Liver (tissue), 9 donors: ENCODE measurements around the gene CDRT4. TPM values are rescaled to one million over a fixed set of nuclear protein-coding genes. Genes with fewer than 3 reads are reported as not detected.

Experiments
- DNase-seq: peaks from one replicate; pipeline ENCODE4 v3.0.0-alpha.2; 2017; ENCODE audit warnings: low spot score
- H3K27ac ChIP-seq, 2 donors: one replicate each; pipeline ENCODE4 v1.7.0; 2013; ENCODE audit warnings: inconsistent platforms in 2 of 2, low read length in 2 of 2, control low read depth in 1 of 2, low read depth in 1 of 2, mild to moderate bottlenecking in 1 of 2
- H3K27me3 ChIP-seq, 4 donors: one replicate each; pipeline versions ENCODE4 v1.6.1 to v1.7.0; 2013; ENCODE audit warnings: low read length in 3 of 4, inconsistent platforms in 1 of 4, mild to moderate bottlenecking in 1 of 4, moderate library complexity in 1 of 4; ENCODE audit not compliant: control insufficient read depth in 4 of 4, insufficient read depth in 4 of 4
- H3K36me3 ChIP-seq, 4 donors: one replicate each; pipeline versions ENCODE4 v1.6.1 to v1.7.0; 2013; ENCODE audit warnings: low read length in 3 of 4, mild to moderate bottlenecking in 3 of 4, low read depth in 1 of 4, moderate library complexity in 1 of 4; ENCODE audit not compliant: control insufficient read depth in 4 of 4, insufficient read depth in 3 of 4
- H3K4me1 ChIP-seq, 4 donors: one replicate each; pipeline versions ENCODE4 v1.6.1 to v1.7.0; 2013; ENCODE audit warnings: low read length in 3 of 4, mild to moderate bottlenecking in 3 of 4, moderate library complexity in 1 of 4; ENCODE audit not compliant: control insufficient read depth in 4 of 4, insufficient read depth in 4 of 4
- H3K4me3 ChIP-seq, 3 donors: one replicate each; pipeline versions ENCODE4 v1.6.1 to v1.7.0; 2013; ENCODE audit warnings: low read length in 3 of 3, control low read depth in 1 of 3, low read depth in 1 of 3, mild to moderate bottlenecking in 1 of 3
- H3K9ac ChIP-seq, 2 donors: one replicate each; pipeline ENCODE4 v1.7.0; 2013; ENCODE audit warnings: low read length in 2 of 2, mild to moderate bottlenecking in 2 of 2, moderate library complexity in 2 of 2, control low read depth in 1 of 2, low read depth in 1 of 2
- H3K9me3 ChIP-seq, 4 donors: one replicate each; pipeline versions ENCODE4 v1.6.1 to v1.7.0; 2013; ENCODE audit warnings: low read length in 3 of 4; ENCODE audit not compliant: control insufficient read depth in 4 of 4
- ATF3 ChIP-seq: IDR thresholded peaks from 2 replicates; pipeline ENCODE4 v1.6.1; 2016; ENCODE audit warnings: antibody characterized with exemption
- CTCF ChIP-seq: fragments of 150-350 bp; IDR thresholded peaks from 2 replicates; pipeline ENCODE4 v1.5.1; 2017; ENCODE audit warnings: improper control_type of control experiment, low read depth, low read length; ENCODE audit not compliant: missing input control
- EGR1 ChIP-seq, 2 donors: IDR thresholded peaks; 2 replicates each; pipeline ENCODE4 v1.6.1; 2016 to 2018; ENCODE audit warnings: antibody characterized with exemption in 2 of 2, low read depth in 2 of 2
- FOXA1 ChIP-seq: IDR thresholded peaks from 2 replicates; pipeline ENCODE4 v1.6.1; 2016; ENCODE audit warnings: antibody characterized with exemption
- GABPA ChIP-seq, 2 donors: IDR thresholded peaks in 1 of 2; conservative IDR thresholded peaks in 1 of 2; 2 replicates each; pipeline ENCODE4 v1.6.1; 2016; ENCODE audit warnings: antibody characterized with exemption in 2 of 2, mild to moderate bottlenecking in 1 of 2, moderate library complexity in 1 of 2
- HNF4A ChIP-seq, 2 donors: conservative IDR thresholded peaks; 2 replicates each; pipeline ENCODE4 v1.6.1; 2016; ENCODE audit warnings: antibody characterized with exemption in 2 of 2, mild to moderate bottlenecking in 2 of 2
- MAX ChIP-seq: IDR thresholded peaks from 2 replicates; pipeline ENCODE4 v1.6.1; 2016; ENCODE audit warnings: antibody characterized with exemption
- NR2F2 ChIP-seq: IDR thresholded peaks from 2 replicates; pipeline ENCODE4 v1.6.1; 2016; ENCODE audit warnings: antibody characterized with exemption
- RAD21 ChIP-seq, 2 donors: IDR thresholded peaks; 2 replicates each; pipeline ENCODE4 v1.6.1; 2016; ENCODE audit warnings: antibody characterized with exemption in 2 of 2, mild to moderate bottlenecking in 2 of 2
- REST ChIP-seq: IDR thresholded peaks from 2 replicates; pipeline ENCODE4 v1.6.1; 2016; ENCODE audit warnings: antibody characterized with exemption, mild to moderate bottlenecking
- RXRA ChIP-seq, 2 donors: IDR thresholded peaks; 2 replicates each; pipeline ENCODE4 v1.6.1; 2017 to 2018; ENCODE audit warnings: antibody characterized with exemption in 2 of 2, mild to moderate bottlenecking in 1 of 2
- SP1 ChIP-seq: IDR thresholded peaks from 2 replicates; pipeline ENCODE4 v1.6.1; 2018; ENCODE audit warnings: antibody characterized with exemption, mild to moderate bottlenecking
- TAF1 ChIP-seq: conservative IDR thresholded peaks from 2 replicates; pipeline ENCODE4 v1.6.1; 2016; ENCODE audit warnings: antibody characterized with exemption, mild to moderate bottlenecking
- YY1 ChIP-seq: IDR thresholded peaks from 2 replicates; pipeline ENCODE4 v1.6.1; 2016; ENCODE audit warnings: antibody characterized with exemption, mild to moderate bottlenecking
- WGBS: extraction: QIAGEN DNeasy Blood & Tissue Kit; methylation state at CpG from one replicate; pipeline ENCODE4 v1.1.7; 2013; 5-methylcytosine and 5-hydroxymethylcytosine counted together
- polyA plus RNA-seq, 2 donors: library from polyadenylated mRNA; stranded (reverse) in 1 of 2; unstranded in 1 of 2; fragments of 200-250 nt in 1 of 2; fragments of >200 nt in 1 of 2; fragmentation: Nextera tagmentation in 1 of 2; extraction: Ambion mirVana in 1 of 2; gene quantifications; one replicate each; pipeline versions ENCODE4 v1.2.1 to v1.2.3, GENCODE V29; 2013 to 2015
- total RNA-seq, 2 donors: library from RNA; depleted of rRNA; stranded (reverse); fragments of >200 nt; gene quantifications; one replicate each; pipeline ENCODE4 v1.2.3, GENCODE V29; 2014
- donor health status: healthy.
- donor health status: healthy.
- donor health status: healthy.
- donor health status: healthy.
- donor health status: healthy.

CDRT4 gene
- total and polyA plus RNA-seq, 4 donors = 0.43 to 3.3 (median 1.8) TPM; not detected in 1

GRCh38 chr17:15437303-15437635, 30.2 kb downstream of the CDRT4 start:
- H3K4me3 ChIP-seq = no peak overlapping the region
- no peak for DNase-seq
- H3K9me3 ChIP-seq = no peaks in the 10 kb centered on the region
- no peaks in the 10 kb centered on the region for H3K36me3 ChIP-seq
- H3K27me3 ChIP-seq = no peaks in the 10 kb centered on the region
- TF ChIP-seq NR2F2 (no peak), SP1 (no peak), RXRA (IDR thresholded peaks at IDR 0.05) (no peak), ATF3 (no peak), REST (no peak), MAX (no peak), RAD21 (IDR thresholded peaks at IDR 0.05) (no peak), HNF4A (conservative IDR thresholded peaks at IDR 0.05) (no peak), YY1 (no peak), CTCF (no peak), EGR1 (IDR thresholded peaks at IDR 0.05; ENCODE audit: low read depth in 2 of 2) (no peak)
- H3K4me1 ChIP-seq = peaks cover 23 to 58% (median 47%) of the 10 kb centered on the region in 4 donors
- no peak overlapping the region for H3K27ac ChIP-seq
- no peak overlapping the region for H3K9ac ChIP-seq

GRCh38 chr17:15436473-15437302, 30.7 kb downstream of the CDRT4 start:
- Histone ChIP-seq H3K27me3 (no peaks in the 10 kb centered on the region), H3K4me1 (peaks cover 23 to 60% (median 47%) of the 10 kb centered on the region in 4 donors), H3K27ac (peak overlapping the region; percentile 15 to 26), H3K9ac (no peak overlapping the region), H3K9me3 (no peaks in the 10 kb centered on the region), H3K36me3 (no peaks in the 10 kb centered on the region), H3K4me3 (no peak overlapping the region)
- peak; percentile 41 for DNase-seq
- 41% methylated on average over 3 of the region's 3 CpGs for WGBS
- TF ChIP-seq TAF1 (no peak), GABPA (IDR thresholded peaks at IDR 0.05 in 1 of 2, conservative IDR thresholded peaks at IDR 0.05 in 1 of 2) (peak; percentile 44 to 71), ATF3 (no peak), HNF4A (conservative IDR thresholded peaks at IDR 0.05) (peak; percentile 44 to 66), NR2F2 (peak; percentile 39), REST (no peak), CTCF (no peak), EGR1 (IDR thresholded peaks at IDR 0.05; ENCODE audit: low read depth in 2 of 2) (peak; percentile 47 to 77), MAX (peak; percentile 41), FOXA1 (no peak), RAD21 (IDR thresholded peaks at IDR 0.05) (peak in 1 of 2 donors; percentile 48)
